Renal pelvis (tissue), 4 donors: ENCODE data around the gene DAPK1. TPM values are rescaled to one million over a fixed set of nuclear protein-coding genes. Genes with fewer than 3 reads are reported as not detected.

Experiments
- DNase-seq: peaks from one replicate; pipeline ENCODE4 v3.0.0-alpha.2; 2013
- polyA plus RNA-seq, 3 donors: library from polyadenylated mRNA; unstranded; fragments of 120-200 nt; gene quantifications; one replicate each; pipeline ENCODE4 v1.2.1, GENCODE V29; 2013; ENCODE audit not compliant: insufficient read length in 3 of 3

Gene DAPK1
- polyA plus RNA-seq, 3 donors: 69.0 to 101 (median 95.7) TPM

DNA sequence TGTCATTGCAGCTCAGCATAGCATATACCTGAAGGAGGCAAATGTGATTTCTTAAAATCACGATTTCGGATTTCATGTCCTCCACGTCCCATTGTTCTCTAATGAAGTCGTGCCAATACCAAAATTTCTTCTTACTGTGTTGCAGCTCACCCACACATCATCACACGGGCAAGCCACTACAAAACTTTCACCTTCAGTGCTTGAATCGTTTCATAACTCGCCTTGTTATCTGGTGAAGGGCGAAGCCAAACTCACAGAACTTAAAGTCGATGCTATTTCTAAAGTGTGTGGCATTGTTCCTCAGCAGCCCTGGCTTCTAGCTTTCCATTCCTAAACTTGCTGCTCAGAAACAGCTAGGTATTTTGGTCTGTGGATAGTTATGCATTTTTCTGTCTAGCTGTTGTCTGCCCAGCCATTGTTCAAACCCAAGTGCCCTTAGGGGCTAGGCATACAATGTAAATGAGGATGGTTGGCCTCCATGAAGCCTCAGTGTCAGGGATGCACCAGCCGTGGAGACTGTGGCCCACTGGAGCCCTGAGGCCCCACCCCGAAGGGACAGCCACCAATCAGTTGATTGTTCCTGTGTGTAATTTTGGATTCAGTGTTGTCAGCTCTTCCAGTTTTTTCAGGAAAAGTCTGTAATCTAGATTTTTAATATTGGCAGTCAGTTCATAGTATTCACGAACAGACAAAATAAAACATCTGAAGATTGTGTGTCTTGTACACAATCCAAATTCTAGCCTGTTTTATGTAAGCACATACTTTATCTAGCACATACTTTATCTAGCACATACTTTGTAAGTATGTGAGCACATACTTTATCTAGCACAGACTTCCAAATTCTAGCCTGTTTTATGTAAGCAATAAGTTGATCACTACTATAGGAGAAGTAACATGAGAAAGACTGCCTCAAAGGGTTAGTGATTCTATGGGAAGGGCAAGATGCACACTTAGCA lies 112.8 kb downstream of the DAPK1 start:
- no peak for DNase-seq

DNA sequence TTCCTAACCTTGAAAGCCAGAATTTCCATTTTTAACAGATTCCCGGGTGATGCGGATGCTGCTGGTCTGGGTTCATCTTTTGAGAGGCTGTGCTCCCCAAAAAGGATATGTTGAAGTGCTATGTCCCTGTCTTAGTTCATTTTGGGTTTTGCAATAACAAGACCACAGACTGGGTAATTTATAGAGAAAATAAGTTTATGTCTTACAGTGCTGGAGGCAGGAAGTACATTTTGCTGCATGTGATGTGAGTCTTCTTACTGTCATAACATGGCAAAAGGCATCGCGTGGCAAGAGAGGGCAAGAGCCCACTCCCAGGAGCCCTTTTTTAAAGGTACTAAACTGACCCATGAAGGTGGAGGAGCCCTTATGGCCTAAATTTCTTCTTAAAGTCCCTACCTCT lies 114.1 kb downstream of the DAPK1 start:
- DNase-seq: no peak

DNA sequence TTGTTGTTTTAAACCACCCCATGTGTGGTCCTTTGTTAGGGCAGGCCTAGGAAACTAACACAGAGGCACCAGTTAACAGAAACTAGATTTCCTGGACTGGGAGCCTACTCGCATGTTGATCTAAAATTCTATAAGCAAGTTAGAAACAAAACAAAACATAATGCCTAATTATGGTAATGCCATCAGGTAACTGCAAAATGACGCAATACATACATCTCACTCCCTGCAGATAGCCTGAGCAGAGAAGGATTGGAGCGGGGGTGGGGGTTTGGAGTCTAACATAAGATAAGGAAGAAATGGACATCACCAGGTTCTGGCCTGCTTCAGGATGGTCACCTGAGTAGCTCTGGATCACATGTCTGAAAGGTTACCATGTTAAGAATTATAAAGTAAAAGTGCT lies 114.9 kb downstream of the DAPK1 start:
- no peak for DNase-seq

DNA sequence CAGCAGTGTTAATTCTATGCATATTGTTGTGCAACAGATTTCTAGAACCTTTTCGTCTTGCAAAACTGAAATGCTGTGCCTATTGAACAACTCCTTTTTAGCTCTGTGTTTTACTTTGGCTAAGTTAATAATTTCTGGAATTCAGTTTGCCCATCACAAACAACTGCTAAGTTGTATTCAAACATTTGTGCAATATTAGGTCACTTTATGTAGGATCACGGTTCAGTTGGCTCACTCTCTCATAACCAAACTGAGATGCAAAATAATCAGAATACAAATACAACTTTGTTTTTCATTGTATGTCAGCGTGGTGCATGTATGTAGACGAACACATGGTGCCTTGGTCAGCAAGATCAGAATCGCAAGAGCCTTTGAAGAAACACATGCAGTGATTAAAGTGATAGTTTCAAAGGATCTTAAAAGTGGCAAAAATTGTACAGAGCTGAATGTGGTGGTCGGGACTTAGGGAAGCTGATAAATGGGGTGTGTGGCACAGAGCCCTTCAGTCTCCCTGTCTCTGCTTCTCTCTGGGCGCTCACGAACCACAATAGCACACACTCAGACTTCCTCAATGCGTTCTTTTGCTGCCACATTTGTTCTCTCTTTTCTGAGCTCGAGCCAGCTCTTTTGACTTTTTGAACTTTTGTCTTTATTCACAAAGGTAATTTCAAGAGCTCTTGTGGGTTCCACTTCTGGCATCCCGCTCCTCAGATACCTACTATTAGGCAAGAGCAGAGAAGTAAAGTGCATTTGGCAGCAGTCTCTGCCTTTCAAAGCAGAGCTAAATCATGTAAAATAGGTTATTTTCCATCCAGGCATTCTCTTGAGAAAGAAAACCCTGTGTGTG lies 115.8 kb downstream of the DAPK1 start:
- DNase-seq: no peak

DNA sequence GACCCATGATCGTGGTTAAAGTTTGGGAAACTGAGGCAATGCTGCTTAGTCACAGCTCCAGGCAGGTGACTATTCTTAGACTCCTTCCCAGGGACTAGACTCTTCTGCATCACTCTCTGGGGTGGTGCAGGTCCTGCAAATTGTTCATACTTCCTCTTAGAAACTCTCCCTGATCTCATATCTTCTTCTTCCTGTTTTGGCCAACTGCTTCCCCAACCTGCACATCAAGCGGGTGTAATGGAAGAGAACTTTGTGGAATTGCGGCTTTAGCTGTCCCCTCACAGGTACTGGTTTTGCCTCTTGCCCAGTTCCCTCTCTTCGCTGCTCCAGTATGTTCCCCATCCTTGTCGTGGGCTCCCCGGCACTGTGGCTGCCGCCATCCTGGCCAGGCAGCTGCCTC lies 116.7 kb downstream of the DAPK1 start:
- DNase-seq: no peak

DNA sequence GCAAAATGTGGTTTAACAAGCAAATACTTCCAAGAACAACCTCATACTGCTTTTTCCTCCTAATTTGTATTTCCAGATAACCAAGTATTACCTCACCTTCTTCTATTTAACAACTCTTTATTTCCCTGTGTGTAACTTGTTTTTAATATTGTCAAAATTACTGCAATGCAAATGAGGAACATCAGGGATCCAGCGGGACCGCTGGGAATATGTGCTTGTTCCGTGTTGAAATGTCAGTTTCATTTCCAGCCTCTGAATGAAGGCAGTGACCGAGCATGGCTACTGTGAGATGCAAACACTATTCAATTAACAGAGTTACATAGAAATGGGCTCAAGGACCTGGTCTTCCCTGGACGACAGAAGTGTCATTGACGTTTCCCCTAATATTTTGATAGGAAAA lies 117.5 kb downstream of the DAPK1 start:
- no peak for DNase-seq

DNA sequence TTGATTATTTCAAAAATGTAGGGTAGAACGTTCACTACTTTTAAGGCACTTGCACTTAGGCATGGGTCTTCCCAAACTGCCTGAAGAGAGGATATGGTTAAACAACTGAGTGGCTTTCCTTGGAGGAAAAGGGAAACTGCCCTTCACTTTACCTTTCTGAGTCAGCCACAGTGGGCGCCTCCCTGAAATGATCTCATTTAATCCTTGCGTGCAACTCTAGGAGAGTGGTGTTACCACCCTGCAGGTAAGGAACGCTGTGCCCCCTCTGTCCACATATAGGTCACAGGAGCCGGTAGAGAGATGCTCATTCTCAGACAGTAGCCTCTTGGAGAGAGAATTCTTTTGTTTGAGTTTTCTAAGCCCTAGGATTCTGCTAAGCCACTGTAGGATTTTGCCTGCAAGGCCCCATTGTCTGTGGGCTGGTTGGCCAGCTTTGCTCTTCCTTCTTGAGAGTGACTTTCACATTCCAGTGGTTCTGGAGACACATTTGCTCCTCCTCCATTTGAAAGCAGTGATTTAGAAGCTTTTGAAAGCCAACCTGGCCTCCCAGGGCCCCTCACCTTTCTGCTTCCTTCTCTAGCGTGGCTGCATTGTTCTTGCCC lies 118.0 kb downstream of the DAPK1 start:
- DNase-seq: no peak

DNA sequence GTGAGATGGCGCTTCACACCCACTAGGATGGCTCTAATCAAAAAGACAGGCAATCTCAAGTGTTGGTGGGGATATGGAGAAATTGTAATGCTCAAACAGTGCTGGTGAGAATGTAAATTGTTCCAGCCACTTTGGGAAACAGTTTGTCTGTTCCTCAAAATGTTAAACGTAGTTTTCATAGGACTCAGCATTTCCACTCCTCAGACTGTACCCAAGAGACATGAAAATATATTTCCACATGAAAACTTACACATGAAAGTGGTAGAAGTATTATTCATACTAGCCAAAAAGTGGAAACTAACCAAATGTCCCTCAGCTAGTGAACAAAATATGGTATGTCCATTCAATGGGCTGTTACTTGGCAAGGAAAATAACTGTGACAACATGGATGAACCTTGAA lies 120.6 kb downstream of the DAPK1 start:
- no peak for DNase-seq

DNA sequence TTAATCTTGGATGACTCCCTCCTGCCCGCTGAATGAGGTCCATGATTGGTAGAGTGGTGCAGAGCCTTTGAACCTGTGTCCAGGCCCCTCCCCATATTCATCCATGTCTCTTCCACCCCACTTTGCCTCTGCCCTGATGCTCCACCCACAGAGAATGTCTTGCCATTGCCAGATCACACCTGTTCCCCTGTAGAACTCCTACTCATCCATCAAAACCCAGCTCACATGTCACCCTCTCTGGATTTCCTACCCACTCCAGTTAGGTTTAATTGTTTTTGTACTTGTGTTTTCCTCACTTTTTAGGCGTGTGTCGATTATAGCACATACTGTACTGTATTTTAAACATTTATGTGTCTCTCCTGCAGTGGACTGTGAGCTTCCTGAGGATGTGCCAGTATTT lies 121.3 kb downstream of the DAPK1 start:
- DNase-seq: no peak

DNA sequence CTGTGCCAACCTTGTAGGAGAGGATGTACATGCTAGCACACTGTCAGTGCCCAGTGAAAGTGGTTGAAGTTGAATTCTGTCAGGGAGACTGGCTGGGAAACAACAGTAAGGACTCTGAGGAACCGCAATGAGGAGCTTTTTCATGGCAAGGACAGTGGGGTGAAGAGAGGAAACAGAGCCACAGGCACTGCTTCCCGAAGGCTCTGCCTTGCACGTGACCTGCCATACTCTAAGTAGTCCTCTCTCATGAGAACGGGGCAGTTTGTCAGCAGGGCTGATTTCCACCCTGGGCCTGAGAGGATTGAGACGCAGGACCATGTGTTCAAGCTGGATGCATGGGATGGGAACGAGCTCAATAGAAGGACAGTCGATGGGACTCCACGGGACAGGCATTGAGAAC lies 121.7 kb downstream of the DAPK1 start:
- no peak for DNase-seq

DNA sequence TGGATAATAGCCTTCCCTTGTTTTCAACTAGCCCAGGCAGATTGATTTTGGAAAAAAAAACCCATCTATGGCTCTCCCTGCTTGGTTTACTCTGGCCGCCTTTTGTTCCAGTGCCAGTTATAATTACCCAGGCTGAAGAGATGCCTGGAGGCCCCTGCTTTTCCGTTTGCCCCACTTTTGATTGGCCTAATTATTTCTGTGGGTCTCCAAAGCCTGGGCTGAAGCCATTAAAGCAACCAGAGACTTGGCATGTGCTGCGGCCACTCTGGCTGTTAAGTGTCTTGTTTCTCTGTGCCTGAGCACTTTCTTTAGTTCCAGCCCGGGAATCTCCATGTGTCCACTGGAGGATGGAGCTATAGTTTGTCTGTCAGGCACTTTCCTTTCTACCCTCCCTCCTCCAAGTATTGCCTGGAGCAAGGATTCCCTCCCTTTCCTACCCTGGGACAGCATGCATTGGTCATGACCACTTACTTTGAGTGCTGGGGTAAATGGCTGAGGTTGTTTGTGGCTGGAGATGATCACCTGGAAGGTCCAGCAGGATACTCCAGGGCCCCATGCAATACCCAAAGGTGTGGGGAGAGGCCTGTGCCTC lies 123.2 kb downstream of the DAPK1 start:
- no peak for DNase-seq

DNA sequence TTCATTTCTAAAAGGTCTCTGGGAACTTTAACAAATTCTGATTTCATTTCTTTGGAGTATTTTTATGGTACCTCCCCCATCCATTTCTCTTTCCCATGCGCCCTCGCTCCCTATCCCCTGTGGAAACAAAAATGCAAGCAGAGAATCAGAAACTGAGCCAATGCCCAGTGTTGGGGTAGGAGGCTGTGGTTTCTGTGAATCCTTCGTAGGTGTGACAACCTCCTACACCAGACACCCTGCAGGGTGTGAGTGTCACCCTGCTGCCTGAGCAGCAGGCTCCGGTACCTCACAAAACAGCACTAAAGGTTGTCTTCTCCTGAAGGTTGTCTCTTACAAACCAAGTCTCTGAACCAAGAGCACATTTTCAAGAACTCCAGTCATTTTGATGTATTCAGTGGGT lies 124.4 kb downstream of the DAPK1 start:
- no peak for DNase-seq

DNA sequence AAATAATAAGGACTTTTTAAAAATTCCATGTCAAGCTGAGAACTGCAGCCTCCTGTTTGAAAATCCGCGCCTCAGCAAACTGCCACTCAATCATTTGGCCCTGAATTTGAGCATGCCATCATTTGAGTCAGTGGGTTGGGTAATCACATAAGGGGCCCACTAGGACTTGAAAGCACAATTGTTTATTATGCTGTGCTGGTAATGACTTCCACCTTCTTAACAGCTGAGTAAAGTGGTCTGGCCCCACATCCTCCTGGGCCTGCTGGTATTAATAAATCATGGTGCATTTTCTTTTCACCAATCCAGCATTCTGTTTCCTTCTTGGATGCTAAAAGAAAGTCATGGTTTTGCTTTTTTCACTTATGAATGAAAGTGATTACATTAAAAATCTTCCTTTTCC lies 125.3 kb downstream of the DAPK1 start:
- no peak for DNase-seq

DNA sequence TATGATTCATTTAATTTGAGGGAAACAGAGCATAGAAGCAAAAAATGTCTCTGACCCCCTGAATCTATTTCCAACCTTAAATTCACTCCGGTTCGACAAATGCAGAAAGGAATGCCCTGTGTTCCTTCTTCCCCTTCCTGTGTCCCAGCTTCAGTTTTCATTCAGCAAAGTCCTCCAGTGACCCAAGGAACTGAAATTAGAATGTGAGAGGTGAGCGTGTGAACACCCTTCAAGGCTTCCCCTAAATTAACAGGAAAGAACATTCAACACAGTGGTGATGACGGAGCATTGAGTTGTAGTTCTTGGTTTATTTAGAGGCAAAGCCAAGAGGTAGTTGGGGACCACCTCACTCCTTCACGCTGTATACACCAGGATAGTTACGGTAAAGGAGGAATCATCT lies 130.7 kb downstream of the DAPK1 start:
- DNase-seq: no peak

DNA sequence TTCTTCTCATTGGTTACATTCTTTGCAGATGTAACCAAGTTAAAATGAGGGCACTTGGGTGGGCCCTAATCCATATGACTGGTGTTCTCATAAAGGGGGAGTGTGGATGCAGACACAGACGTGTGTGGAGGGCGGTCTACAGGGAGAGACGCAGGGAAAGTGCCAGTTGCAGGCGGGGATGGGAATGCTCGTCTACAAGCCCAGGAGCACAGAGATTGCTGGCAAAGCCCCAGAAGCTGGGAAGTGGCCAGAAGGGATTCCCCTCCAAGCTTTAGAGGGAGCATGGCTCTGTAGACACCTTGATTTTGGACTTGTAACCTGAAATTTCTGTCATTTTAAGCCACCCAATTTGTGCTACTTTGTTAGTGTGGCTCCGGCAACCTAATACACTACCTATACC lies 131.4 kb downstream of the DAPK1 start:
- DNase-seq: no peak

DNA sequence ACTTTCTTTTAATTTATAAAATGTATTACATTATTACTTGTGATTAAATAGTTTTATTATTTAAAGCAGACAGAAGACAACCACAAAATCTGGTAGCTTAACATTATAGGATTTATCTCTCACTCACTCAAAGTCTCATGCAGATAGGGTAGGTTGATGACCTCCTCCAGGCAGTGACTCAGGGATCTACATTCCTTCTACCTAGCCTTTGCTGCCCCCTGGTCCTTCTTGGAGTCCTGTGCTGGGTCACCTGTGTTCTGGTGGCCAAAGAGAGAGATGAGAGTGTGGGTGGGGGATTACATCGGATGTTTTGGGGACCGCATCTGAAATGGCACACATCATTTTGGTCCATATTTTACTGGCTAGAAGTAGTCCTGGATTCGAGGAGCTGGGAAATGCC lies 132.6 kb downstream of the DAPK1 start:
- no peak for DNase-seq

DNA sequence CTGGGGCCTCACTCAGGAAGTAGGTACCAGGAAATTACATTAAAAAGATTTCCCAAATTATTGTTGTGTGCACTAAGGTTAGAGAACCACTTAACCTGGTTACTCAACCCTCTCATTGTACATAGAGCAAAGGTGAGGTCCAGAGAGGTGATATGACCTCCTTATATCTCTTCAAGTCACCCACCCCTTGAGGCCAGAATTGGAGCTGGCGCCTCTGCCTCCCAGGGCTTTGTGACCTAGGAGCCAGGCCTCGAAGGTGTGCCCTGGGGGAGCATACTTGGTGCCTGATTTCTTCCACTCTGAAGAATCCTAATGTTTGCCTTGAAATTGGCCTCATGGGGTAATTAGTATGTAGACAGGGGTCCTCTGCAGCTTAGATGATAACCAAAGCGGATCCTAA lies 133.2 kb downstream of the DAPK1 start:
- DNase-seq: no peak

DNA sequence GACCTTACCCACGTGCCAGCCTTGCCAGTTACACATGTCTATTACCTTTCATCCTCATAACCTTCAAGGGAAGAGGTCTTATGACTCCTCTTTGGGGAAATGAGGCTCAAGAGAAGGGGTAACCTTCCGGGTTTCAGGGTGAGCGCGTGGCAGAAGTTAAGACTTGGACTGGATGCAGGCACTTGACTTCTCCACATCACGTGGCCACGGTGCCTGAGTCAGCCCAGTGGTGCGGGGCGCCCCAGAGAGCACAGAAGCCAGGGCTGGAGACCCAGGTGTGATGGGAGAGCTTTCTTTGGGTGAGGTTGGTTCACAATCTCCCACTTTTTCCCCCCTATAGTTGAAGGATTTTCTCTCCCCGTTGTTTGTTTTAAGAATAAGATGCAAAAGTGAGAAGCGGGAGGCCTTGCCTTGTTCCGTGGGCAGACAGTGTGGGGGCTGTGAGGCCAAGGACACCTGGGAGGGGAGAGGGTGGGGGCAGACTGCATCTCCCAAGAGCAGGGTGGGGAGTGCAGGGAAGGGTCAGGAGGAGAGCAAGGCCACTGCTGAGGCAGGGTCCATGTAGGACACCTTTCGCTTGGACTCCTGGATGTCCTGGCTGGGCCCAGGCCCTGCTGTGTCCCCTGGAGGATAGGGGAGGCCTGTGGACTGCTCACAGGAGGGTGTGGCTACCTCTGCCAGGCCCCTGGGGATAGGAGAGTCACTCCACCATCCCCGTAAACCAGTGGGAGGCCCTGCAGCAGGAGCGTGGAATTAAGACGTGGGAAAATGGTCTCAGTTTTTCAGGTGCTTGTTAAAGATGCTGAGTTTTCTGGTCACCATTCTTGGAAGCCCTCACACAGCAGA lies 138.2 kb downstream of the DAPK1 start:
- DNase-seq: no peak

DNA sequence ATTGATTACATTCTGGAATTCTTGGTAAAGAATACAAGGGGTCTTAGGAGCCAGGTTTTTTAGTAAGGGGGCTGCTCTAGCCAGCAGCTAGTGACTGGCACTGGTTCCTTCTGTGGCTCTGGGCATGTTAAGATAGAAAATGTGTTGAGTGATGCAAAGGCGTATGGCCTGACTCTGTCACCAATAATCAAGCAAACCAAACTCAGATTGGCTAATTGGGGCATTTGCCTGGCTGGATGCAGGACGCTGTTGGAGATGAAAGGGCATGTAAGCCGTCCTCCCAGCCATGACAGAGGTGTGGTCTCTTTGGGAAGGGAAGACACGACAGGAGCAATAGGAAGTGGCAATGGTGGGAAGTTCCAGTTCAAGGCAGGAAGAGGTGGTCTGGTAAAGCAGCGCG lies 140.6 kb downstream of the DAPK1 start:
- DNase-seq: no peak

DNA sequence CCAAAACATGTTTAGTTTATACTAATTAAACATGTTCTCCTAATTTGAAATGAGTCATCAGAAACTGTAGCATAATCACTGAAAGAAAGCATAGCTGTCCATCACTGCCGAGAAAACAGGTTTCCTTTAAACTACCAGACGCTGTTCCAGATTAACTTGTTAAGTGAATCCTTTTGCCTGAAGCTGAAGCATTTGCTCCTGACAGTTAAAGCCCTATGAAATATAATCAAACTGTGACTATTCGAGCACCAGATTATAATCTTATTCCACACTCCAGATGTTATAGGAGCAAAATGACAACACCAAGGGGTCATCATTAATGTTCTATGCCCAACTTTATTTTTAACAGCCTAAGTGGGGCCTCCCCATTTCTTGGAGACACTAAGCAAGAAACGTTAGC lies 142.3 kb downstream of the DAPK1 start:
- no peak for DNase-seq

DNA sequence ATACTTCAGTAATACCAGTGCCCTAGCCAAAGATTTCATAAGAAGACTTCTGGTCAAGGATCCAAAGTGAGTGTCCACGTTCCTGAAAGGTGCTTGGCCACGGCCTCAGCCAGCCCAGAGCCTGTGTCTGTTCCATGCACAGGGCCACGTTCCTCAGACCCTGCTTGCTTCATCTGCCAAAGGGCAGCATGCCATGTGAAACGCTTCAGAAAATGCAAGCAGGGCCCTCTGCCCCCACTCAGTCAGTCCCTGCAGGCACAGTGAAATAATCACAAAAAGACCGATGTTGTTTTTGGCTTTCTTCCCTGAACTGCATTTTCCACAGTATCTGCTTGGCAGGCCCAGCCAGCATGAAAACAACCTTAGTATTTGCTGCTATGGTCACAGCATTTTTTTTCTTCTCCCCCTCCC lies 142.7 kb downstream of the DAPK1 start:
- DNase-seq: peak; percentile 61
